OCI-LY7 (cell line): ENCODE measurements around the gene CCNO. TPM values are rescaled to one million over a fixed set of nuclear protein-coding genes. Genes with fewer than 3 reads are reported as not detected.

ENCODE experiments used
- BruUV-seq: library from RNA; stranded (reverse); fragments of 400-500 nt; replicated peaks from 2 replicates; lab custom pipeline; 2021; lab: Mats Ljungman, UMichigan
- CTCF ChIA-PET: fragments of 300-600 bp; sonication (Branson Sonifier 250); formaldehyde crosslinking; loops from one replicate; lab custom pipeline; 2022; ENCODE audit warnings: antibody characterized with exemption; ENCODE audit not compliant: unreplicated experiment; lab: Charles Lee
- POLR2A ChIA-PET: fragments of 300-600 bp; sonication (Branson Sonifier 250); formaldehyde crosslinking; loops from one replicate; lab custom pipeline; 2022; ENCODE audit warnings: antibody characterized with exemption; lab: Charles Lee
- DNase-seq: peaks from one replicate; pipeline ENCODE4 v3.0.0-alpha.2; 2015; ENCODE audit warnings: low spot score
- H2AFZ ChIP-seq: fragments of 200-600 bp; sonication (generic), shearing (Covaris generic); 2 replicates; pipeline ENCODE4 v1.6.1; 2014; ENCODE audit warnings: mild to moderate bottlenecking, antibody characterized with exemption, low read length, moderate library complexity
- H3K27ac ChIP-seq: fragments of 200-600 bp; sonication (generic); 2 replicates; pipeline ENCODE4 v1.5.1; 2014; ENCODE audit warnings: mixed run types, low read depth, mild to moderate bottlenecking, moderate library complexity, low read length, inconsistent platforms; ENCODE audit not compliant: poor library complexity, severe bottlenecking
- H3K36me3 ChIP-seq: fragments of 200-600 bp; sonication (generic); 2 replicates; pipeline ENCODE4 v1.6.1; 2014; ENCODE audit warnings: mild to moderate bottlenecking, antibody characterized with exemption, low read length, moderate library complexity, mixed read lengths; ENCODE audit not compliant: insufficient read depth
- H3K4me1 ChIP-seq: fragments of 200-600 bp; sonication (generic); 2 replicates; pipeline ENCODE4 v1.5.1; 2014; ENCODE audit warnings: mild to moderate bottlenecking, low read length; ENCODE audit not compliant: insufficient read depth, poor library complexity, severe bottlenecking
- H3K4me2 ChIP-seq: fragments of 200-600 bp; sonication (generic); 2 replicates; pipeline ENCODE4 v1.6.1; 2014; ENCODE audit warnings: mild to moderate bottlenecking, low read length
- H3K4me3 ChIP-seq: fragments of 200-600 bp; sonication (generic); 2 replicates; pipeline ENCODE4 v1.5.1; 2014; ENCODE audit warnings: mild to moderate bottlenecking, low read depth, low read length; ENCODE audit not compliant: poor library complexity, severe bottlenecking
- H3K79me2 ChIP-seq: fragments of 200-600 bp; sonication (generic); 2 replicates; pipeline ENCODE4 v1.6.1; 2016; ENCODE audit warnings: low read depth, mild to moderate bottlenecking, low read length, moderate library complexity, mixed read lengths; ENCODE audit not compliant: insufficient read depth
- H3K9me2 ChIP-seq: fragments of 200-600 bp; sonication (generic); 2 replicates; pipeline ENCODE4 v1.6.1; 2016; ENCODE audit warnings: mild to moderate bottlenecking, low read length, mixed read lengths; ENCODE audit not compliant: insufficient read depth
- H3K9me3 ChIP-seq: fragments of 200-600 bp; sonication (generic); 2 replicates; pipeline ENCODE4 v1.6.1; 2014; ENCODE audit warnings: mild to moderate bottlenecking, mixed run types, low read length, mixed read lengths
- H4K20me1 ChIP-seq: fragments of 200-600 bp; sonication (generic); 2 replicates; pipeline ENCODE4 v1.6.1; 2014; ENCODE audit warnings: mild to moderate bottlenecking, antibody characterized with exemption, low read length, moderate library complexity, mixed read lengths; ENCODE audit not compliant: insufficient read depth
- EZH2phosphoT487 ChIP-seq: fragments of 200-600 bp; sonication (generic); IDR thresholded peaks from 2 replicates; pipeline ENCODE4 v1.6.1; 2018; ENCODE audit warnings: low read depth, borderline replicate concordance, mild to moderate bottlenecking, mixed run types, antibody characterized with exemption, low read length, moderate library complexity, mixed read lengths
- intact Hi-C: fragments of 100-400 bp; cut with micrococcal nuclease; formaldehyde crosslinking; loops from one replicate; pipeline ENCODE4 v1.10.0; 2022; ENCODE audit not compliant: unreplicated experiment
- total RNA-seq, 2 experiments: library from RNA; depleted of rRNA in 1 of 2; stranded (reverse); fragments of >200 nt in 1 of 2; shearing (Covaris generic) in 1 of 2; gene quantifications; 2 replicates each; pipeline ENCODE4 v1.2.3, GENCODE V29; 2014 to 2022
- TF ChIP-seq, protein P1 (sequence below): fragments of 200-600 bp; sonication (generic); conservative IDR thresholded peaks from 2 replicates; pipeline ENCODE4 v1.5.1; 2014; ENCODE audit warnings: mild to moderate bottlenecking, antibody characterized with exemption, low read length, moderate library complexity, mixed read lengths

Gene CCNO
- total RNA-seq, 2 experiments from 2014 or later, result 2.4 to 3.3 TPM

- H2AFZ ChIP-seq, result peak within 1 kb of the TSS; percentile 68
- H3K9me2 ChIP-seq, result no peaks in the 10 kb centered on the region
- peak within 1 kb of the TSS; percentile 90 for H3K4me2 ChIP-seq
- intact Hi-C loops, result loop anchor here (2.0 to 5.0 kb wide), 2 partner anchors 80 to 466 kb away; partner anchors contain the start of genes DHX29 and MTREX
- no TSS peak for BruUV-seq
- no peak within 1 kb of the TSS for H3K27ac ChIP-seq
- H3K36me3 ChIP-seq, result no peaks in the 10 kb centered on the region
- POLR2A ChIA-PET, result no interaction called here
- no peaks in the 10 kb centered on the region for H3K79me2 ChIP-seq
- TF ChIP-seq, protein P1, sequence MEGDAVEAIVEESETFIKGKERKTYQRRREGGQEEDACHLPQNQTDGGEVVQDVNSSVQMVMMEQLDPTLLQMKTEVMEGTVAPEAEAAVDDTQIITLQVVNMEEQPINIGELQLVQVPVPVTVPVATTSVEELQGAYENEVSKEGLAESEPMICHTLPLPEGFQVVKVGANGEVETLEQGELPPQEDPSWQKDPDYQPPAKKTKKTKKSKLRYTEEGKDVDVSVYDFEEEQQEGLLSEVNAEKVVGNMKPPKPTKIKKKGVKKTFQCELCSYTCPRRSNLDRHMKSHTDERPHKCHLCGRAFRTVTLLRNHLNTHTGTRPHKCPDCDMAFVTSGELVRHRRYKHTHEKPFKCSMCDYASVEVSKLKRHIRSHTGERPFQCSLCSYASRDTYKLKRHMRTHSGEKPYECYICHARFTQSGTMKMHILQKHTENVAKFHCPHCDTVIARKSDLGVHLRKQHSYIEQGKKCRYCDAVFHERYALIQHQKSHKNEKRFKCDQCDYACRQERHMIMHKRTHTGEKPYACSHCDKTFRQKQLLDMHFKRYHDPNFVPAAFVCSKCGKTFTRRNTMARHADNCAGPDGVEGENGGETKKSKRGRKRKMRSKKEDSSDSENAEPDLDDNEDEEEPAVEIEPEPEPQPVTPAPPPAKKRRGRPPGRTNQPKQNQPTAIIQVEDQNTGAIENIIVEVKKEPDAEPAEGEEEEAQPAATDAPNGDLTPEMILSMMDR, result peak; percentile 58
- no peak for TF ChIP-seq EZH2phosphoT487
- CTCF ChIA-PET, result no interaction called here
- DNase-seq, result peak; percentile 72
- peak within 1 kb of the TSS; percentile 66 for H3K4me3 ChIP-seq
- 0 out of 2 replicates have a peak, but pooled peaks cover 4% of the 10 kb centered on the region for H4K20me1 ChIP-seq
- no peaks in the 10 kb centered on the region for H3K9me3 ChIP-seq
- H3K4me1 ChIP-seq, result peaks cover 11% of the 10 kb centered on the region
These were observed 6.3 kb downstream of the CCNO start, which contains the start of gene MCIDAS for GRCh38 chr5:55226934-55227663. Gene MCIDAS (minus strand): TSS chr5:55227315. CDS start chr5:55227138, 177 bp downstream.

DNA sequence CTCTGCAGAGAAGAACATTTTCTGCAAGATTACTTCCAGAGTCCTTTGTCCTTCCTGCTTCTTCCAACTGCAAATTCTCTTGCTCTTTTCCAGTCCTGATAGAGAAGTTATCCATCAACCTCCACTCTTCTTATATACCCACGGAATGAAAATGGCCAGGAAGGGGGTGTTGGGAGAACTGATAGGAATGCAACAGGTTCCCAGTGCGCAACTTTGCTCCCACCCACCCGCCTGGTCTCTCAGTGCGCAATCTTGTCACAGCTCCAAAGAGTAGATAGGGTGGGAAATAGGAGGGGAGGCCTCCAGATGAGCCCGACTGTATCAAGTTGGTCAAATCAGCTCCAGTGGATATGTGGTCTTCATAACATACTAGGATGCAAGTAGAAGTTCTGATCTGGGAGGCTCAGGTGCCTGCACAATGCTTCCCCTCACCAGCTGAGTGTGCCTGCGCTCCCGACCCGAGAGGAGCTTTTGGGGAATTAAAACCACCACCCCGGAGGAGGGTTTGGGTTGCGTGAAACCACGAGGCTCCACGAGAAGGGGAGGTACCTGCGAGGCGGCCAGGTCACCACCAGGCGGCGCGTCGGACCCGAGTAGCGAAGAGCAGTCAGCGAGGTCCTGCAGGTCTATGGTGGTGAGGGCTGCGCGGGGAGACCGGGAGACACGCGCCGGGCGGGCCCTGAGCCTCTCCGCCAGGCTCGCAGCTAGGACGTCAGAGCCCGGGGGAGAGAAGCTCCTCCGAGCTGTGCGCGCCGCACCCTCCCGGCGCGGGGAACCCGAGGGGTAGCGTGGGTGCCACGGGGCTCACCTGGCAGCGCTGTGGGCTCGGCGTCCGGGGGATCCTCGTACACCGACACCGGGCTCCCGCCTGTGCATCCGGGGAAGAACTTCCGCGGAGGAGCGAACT, 7.1 kb downstream of the CCNO start:
- no peaks in the 10 kb centered on the region for H3K79me2 ChIP-seq
- H3K9me2 ChIP-seq, result no peaks in the 10 kb centered on the region
- H3K4me3 ChIP-seq, result peak overlapping the region; percentile 66
- CTCF ChIA-PET, result no interaction called here
- peaks cover 11% of the 10 kb centered on the region for H3K4me1 ChIP-seq
- POLR2A ChIA-PET, result no interaction called here
- H3K36me3 ChIP-seq, result no peaks in the 10 kb centered on the region
- no TSS peak for BruUV-seq
- DNase-seq, result peak; percentile 74
- H3K4me2 ChIP-seq, result peak overlapping the region; percentile 90
- intact Hi-C loops, result loop anchor here (2.0 to 5.0 kb wide), 2 partner anchors 81 to 467 kb away; partner anchors contain the start of genes DHX29 and MTREX
- H3K27ac ChIP-seq, result no peak overlapping the region
- no peaks in the 10 kb centered on the region for H3K9me3 ChIP-seq
- TF ChIP-seq, protein P1, result peak; percentile 80
- TF ChIP-seq EZH2phosphoT487, result no peak
- H4K20me1 ChIP-seq, result 0 out of 2 replicates have a peak, but pooled peaks cover 4% of the 10 kb centered on the region
- H2AFZ ChIP-seq, result peak overlapping the region; percentile 68; the same call in 1 of the 2 replicates
